Activated gamma-delta T cell (primary cell): ENCODE data around the gene AGBL4.
"Not testable (repeated sequence)": the region's sequence is repeated elsewhere in the genome, so short reads cannot be mapped to it uniquely, and the experiment has no call there.

Experiments used
- DNase-seq: peaks from one replicate; lab custom pipeline; 2025; lab: John Stamatoyannopoulos, UW

Gene AGBL4

GRCh38 chr1:49306507-49307070 is 717.2 kb downstream of the AGBL4 start:
- no peak for DNase-seq

GRCh38 chr1:49302400-49302799 is 721.4 kb downstream of the AGBL4 start:
- DNase-seq: not testable (repeated sequence)

- DNase-seq: no peak
These were observed 725.5 kb downstream of the AGBL4 start for GRCh38 chr1:49298304-49298703.

- DNase-seq: no peak
These were observed 726.0 kb downstream of the AGBL4 start for GRCh38 chr1:49297783-49298182.

- no peak for DNase-seq
These were observed 729.2 kb downstream of the AGBL4 start for GRCh38 chr1:49294539-49294938.

- DNase-seq: no peak
These were observed 730.7 kb downstream of the AGBL4 start for GRCh38 chr1:49293016-49293415.

GRCh38 chr1:49257211-49258049 is 766.3 kb downstream of the AGBL4 start:
- DNase-seq: not testable (repeated sequence)

- DNase-seq: no peak
These were observed 770.8 kb downstream of the AGBL4 start for GRCh38 chr1:49252917-49253316.

- DNase-seq: no peak
These were observed 772.6 kb downstream of the AGBL4 start for GRCh38 chr1:49251019-49251784.

- no peak for DNase-seq
These were observed 783.0 kb downstream of the AGBL4 start for GRCh38 chr1:49240709-49241221.

- no peak for DNase-seq
These were observed 788.8 kb downstream of the AGBL4 start for GRCh38 chr1:49234988-49235387.

- no peak for DNase-seq
These were observed 794.2 kb downstream of the AGBL4 start for GRCh38 chr1:49229555-49229954.

- DNase-seq: no peak
These were observed 797.0 kb downstream of the AGBL4 start for GRCh38 chr1:49226758-49227157.

GRCh38 chr1:49225464-49225863 is 798.3 kb downstream of the AGBL4 start:
- DNase-seq: no peak

- no peak for DNase-seq
These were observed 810.5 kb downstream of the AGBL4 start for GRCh38 chr1:49213301-49213700.

- no peak for DNase-seq
These were observed 815.0 kb downstream of the AGBL4 start for GRCh38 chr1:49208712-49209111.

- no peak for DNase-seq
These were observed 819.0 kb downstream of the AGBL4 start for GRCh38 chr1:49204720-49205119.

- no peak for DNase-seq
These were observed 823.0 kb downstream of the AGBL4 start for GRCh38 chr1:49200738-49201137.

GRCh38 chr1:49199564-49199963 is 824.2 kb downstream of the AGBL4 start:
- no peak for DNase-seq

- DNase-seq: no peak
These were observed 826.7 kb downstream of the AGBL4 start for GRCh38 chr1:49197081-49197480.

- DNase-seq: no peak
These were observed 833.6 kb downstream of the AGBL4 start for GRCh38 chr1:49190138-49190537.

- DNase-seq: no peak
These were observed 836.7 kb downstream of the AGBL4 start for GRCh38 chr1:49187056-49187455.
